ENCODE data around the gene TP73. TPM values are rescaled to one million over a fixed set of nuclear protein-coding genes. Genes with fewer than 3 reads are reported as not detected.

Gene TP73
- total and polyA plus RNA-seq, 8 donors: 0.11 to 0.51 (median 0.28) TPM

DNA sequence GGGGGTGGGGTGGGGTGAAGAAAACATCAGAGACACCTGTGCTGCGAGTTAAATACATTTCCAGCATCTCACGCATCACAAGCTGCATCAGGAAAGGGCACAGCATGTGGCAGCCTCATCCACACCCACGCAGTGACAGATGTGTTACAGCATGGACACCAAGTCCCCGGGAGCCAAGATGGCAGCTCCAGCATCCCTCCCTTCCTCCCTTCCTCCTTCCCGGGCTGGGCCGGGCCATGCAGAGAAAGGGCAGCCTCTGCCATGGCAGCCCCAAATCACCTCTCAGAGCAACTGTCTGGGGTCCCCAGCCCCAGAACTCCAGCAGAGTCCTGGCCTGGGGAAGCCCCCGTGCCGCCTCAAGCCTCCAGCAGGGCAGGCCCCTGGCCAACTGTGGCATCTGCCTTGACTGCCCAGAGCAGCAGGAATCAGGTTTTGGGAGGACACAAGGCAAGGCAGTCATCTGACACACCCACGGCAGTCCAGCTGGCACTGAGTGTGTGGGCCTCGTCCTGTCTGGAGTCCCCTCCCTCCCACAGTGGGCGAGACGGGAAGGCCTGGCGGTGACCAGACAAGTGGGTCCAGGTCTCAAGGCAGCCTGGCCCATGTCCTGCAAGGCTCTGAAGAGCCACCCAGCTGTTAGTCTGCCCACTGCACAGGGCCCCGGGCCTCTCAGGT is 126.4 kb downstream of the TP73 start:
- Histone ChIP-seq H3K27ac (no peak overlapping the region), H3K4me3 (no peak overlapping the region), H3K27me3 (no peaks in the 10 kb centered on the region), H3K36me3 (peaks cover 3 to 42% (median 17%) of the 10 kb centered on the region in 3 donors), H3K4me1 (no peaks in the 10 kb centered on the region), H3K9me3 (no peaks in the 10 kb centered on the region)
- 72 to 73% methylated on average over 14 of the region's 14 CpGs for WGBS, 2 donors
- peak in 2 of 6 donors; percentile 28 to 58 for DNase-seq
- TF ChIP-seq, protein P1, sequence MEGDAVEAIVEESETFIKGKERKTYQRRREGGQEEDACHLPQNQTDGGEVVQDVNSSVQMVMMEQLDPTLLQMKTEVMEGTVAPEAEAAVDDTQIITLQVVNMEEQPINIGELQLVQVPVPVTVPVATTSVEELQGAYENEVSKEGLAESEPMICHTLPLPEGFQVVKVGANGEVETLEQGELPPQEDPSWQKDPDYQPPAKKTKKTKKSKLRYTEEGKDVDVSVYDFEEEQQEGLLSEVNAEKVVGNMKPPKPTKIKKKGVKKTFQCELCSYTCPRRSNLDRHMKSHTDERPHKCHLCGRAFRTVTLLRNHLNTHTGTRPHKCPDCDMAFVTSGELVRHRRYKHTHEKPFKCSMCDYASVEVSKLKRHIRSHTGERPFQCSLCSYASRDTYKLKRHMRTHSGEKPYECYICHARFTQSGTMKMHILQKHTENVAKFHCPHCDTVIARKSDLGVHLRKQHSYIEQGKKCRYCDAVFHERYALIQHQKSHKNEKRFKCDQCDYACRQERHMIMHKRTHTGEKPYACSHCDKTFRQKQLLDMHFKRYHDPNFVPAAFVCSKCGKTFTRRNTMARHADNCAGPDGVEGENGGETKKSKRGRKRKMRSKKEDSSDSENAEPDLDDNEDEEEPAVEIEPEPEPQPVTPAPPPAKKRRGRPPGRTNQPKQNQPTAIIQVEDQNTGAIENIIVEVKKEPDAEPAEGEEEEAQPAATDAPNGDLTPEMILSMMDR (IDR thresholded peaks at IDR 0.05): no peak
- intact Hi-C loops (cut with DNase I): no loop called here
- no peak for ATAC-seq
- no peak for FAIRE-seq

DNA sequence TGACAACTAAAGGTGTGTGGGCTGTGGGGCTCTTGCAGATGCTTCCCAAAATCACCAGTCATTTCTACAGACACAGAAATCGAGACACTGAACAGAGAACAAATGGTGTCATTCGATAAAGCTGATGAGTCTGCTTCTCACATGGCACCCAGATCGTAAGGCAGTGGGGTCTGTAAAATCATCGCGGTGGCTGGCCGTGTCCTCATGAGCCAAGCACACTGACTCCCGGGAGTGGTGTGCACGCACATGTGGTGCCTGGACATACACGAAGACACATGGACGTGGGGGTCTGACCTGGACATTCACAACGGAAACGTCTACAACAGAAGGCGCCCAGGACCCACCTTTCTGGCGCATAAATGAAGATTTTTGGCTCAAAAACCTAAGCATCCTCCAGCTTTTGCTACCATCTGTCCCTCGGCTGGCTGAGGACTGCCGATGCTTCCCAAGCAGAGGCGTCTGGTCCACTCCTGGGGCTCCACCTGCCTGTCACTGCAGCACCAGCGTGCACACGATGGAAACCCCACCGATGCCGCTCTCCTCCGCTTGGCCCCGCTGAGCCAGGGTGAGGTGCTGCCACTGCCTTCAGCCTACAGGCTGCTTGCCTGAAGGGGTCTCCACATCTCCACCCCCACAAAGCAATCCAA is 127.1 kb downstream of the TP73 start:
- TF ChIP-seq, protein P1 (IDR thresholded peaks at IDR 0.05): no peak
- Histone ChIP-seq H3K27me3 (no peaks in the 10 kb centered on the region), H3K27ac (no peak overlapping the region), H3K4me3 (no peak overlapping the region), H3K4me1 (no peaks in the 10 kb centered on the region), H3K36me3 (peaks cover 3 to 47% (median 20%) of the 10 kb centered on the region in 3 donors), H3K9me3 (no peaks in the 10 kb centered on the region)
- whole genome bisulfite sequencing, 2 donors: 93 to 94% methylated on average over 23 of the region's 23 CpGs
- DNase-seq (no peak), FAIRE-seq (no peak), ATAC-seq (no peak)
- intact Hi-C loops (cut with DNase I): no loop called here

DNA sequence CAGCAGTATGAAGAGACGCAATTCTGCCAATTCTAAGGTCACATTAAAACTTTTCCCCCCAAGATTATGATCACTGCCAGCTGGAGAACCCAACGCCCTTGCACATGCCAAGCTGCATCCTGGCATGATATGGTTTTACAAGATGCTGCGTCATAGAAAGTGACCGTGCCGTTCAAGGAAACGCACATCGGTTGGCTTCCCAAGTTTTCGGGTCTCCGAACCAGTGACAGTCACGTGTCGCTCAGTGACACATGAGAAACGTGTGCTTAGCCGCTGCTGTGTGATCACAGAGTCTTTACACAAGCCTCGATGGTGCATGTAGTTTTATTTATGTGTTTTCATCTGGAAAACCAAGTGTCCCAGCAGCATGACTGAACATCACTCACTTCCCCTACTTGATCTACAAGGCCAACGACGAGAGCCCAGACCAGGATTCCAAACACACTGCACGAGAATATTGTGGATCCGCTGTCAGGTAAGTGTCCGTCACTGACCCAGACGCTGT is 127.6 kb downstream of the TP73 start:
- TF ChIP-seq, protein P1 (IDR thresholded peaks at IDR 0.05): no peak
- intact Hi-C loops (cut with DNase I): no loop called here
- Histone ChIP-seq H3K27ac (no peak overlapping the region), H3K27me3 (no peaks in the 10 kb centered on the region), H3K36me3 (peaks cover 3 to 53% (median 24%) of the 10 kb centered on the region in 3 donors), H3K4me3 (no peak overlapping the region), H3K9me3 (no peaks in the 10 kb centered on the region), H3K4me1 (no peaks in the 10 kb centered on the region)
- WGBS, 2 donors: 90 to 91% methylated on average over 20 of the region's 20 CpGs
- FAIRE-seq: no peak
- no peak for DNase-seq
- ATAC-seq: no peak

DNA sequence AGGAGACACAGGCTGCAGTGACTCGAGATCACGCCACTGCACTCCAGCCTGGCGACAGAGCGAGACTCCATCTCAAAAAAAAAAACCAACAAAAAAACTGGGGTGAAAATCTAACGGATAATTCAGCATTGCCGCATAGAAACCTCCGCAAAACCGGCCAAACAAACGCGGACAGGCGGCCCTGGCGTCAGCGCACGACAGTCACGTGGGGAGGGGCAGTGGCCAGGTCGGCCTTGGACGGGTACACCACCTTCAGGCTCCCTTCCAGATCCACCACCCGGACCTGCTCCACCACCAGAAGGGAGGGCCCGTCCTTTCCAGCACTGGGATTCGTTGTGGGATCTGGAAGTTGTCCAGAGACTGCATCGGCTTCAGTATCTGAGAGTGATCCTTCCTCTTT is 128.6 kb downstream of the TP73 start:
- no peaks in the 10 kb centered on the region for H3K9me3 ChIP-seq
- H3K4me1 ChIP-seq: no peaks in the 10 kb centered on the region
- intact Hi-C loops (cut with DNase I): no loop called here
- ATAC-seq (no peak), DNase-seq (no peak), FAIRE-seq (no peak)
- no peak overlapping the region for H3K27ac ChIP-seq
- 85 to 87% methylated on average over 21 of the region's 21 CpGs for WGBS, 2 donors
- no peak overlapping the region for H3K4me3 ChIP-seq
- TF ChIP-seq, protein P1 (IDR thresholded peaks at IDR 0.05): no peak
- peaks cover 3 to 62% (median 30%) of the 10 kb centered on the region in 3 donors for H3K36me3 ChIP-seq
- no peaks in the 10 kb centered on the region for H3K27me3 ChIP-seq
